Measurements from ENCODE around the gene MAFG.

Gene MAFG

GRCh38 chr17:81868674-81869220 is 58.8 kb downstream of the MAFG start:
- no peak for DNase-seq (ENCODE audit: low read depth in 1 of 2, low spot score in 1 of 2)
